ENCODE results near the gene SEC23B. TPM values are rescaled to one million over a fixed set of nuclear protein-coding genes. Genes with fewer than 3 reads are reported as not detected.

The SEC23B gene
- total and polyA plus RNA-seq, 2 of the 4 experiments (the other 2 are of a cell fraction) = 51.5 to 78.9 TPM

GRCh38 chr20:18527836-18528235, 20.1 kb downstream of the SEC23B start:
- dilution Hi-C loops (cut with HindIII; ENCODE audit: low sequenced_read_pairs, unreplicated experiment) (no loop called here), intact Hi-C loops (cut with micrococcal nuclease) (no loop called here), in situ Hi-C loops (cut with MboI; ENCODE audit: low sequenced_read_pairs) (loop anchor here (25.0 kb wide), 2 partner anchors 109 to 1509 kb away; no protein-coding TSS in a partner anchor)
- Histone ChIP-seq H3K79me1 (ENCODE audit: low read depth in 1 of 2, low read length in 2 of 2) (peaks cover 9 to 10% of the 10 kb centered on the region in 2 experiments), H4K5ac (ENCODE audit: low read depth, low read length) (no peak overlapping the region), H3K23ac (ENCODE audit: low read depth, low read length) (no peak overlapping the region), H2BK5ac (ENCODE audit: low read depth, low read length, poor library complexity, severe bottlenecking) (no peak overlapping the region), H3K36me3 (ENCODE audit: control insufficient read depth, insufficient read depth, low read length) (peaks cover 54% of the 10 kb centered on the region), H2BK120ac (ENCODE audit: low read depth, low read length) (no peak overlapping the region), H2AK9ac (replicated peaks; ENCODE audit: low read depth, low read length, poor library complexity) (no peak overlapping the region), H3K9me3 (ENCODE audit: control insufficient read depth, insufficient read depth, low read length) (no peaks in the 10 kb centered on the region), H3K27me3 (ENCODE audit: control insufficient read depth, insufficient read depth, low read length) (no peaks in the 10 kb centered on the region), H2BK20ac (ENCODE audit: low read depth, low read length) (no peak overlapping the region), H3K27ac (ENCODE audit: insufficient read depth, low read length) (no peak overlapping the region), H3K14ac (replicated peaks; ENCODE audit: low read depth, low read length) (no peak overlapping the region), H3K4ac (ENCODE audit: low read depth, low read length) (no peak overlapping the region), H4K91ac (ENCODE audit: insufficient read depth, low read depth, low read length) (no peak overlapping the region), H3K4me3 (ENCODE audit: insufficient read depth, low read depth, low read length) (no peak overlapping the region), H3K4me2 (ENCODE audit: low read depth, low read length) (no peak overlapping the region), H2AK5ac (ENCODE audit: low read depth, low read length) (no peak overlapping the region), H3K18ac (ENCODE audit: low read depth, low read length) (no peak overlapping the region), H2AFZ (replicated peaks; ENCODE audit: low read length, poor library complexity) (no peak overlapping the region), H3K4me1 (ENCODE audit: control insufficient read depth, insufficient read depth, low read length) (peaks cover 2% of the 10 kb centered on the region), H4K20me1 (ENCODE audit: insufficient read depth, low read length) (no peaks in the 10 kb centered on the region), H3K56ac (ENCODE audit: extremely low read depth, insufficient read depth, low read length) (no peak overlapping the region), H4K8ac (ENCODE audit: low read depth in 2 of 2, low read length in 2 of 2) (no peak overlapping the region), H3K9ac (ENCODE audit: low read depth, low read length) (no peak overlapping the region), H3K9me1 (ENCODE audit: insufficient read depth, low read length) (peaks cover 5% of the 10 kb centered on the region), H2BK15ac (ENCODE audit: low read depth, low read length) (no peak overlapping the region)
- DNase-seq (peak; percentile 75), ATAC-seq (ENCODE audit: low read depth) (peak; percentile 78)
- no TSS peak for BruUV-seq (replicated peaks)
- CTCF ChIA-PET = no interaction called here
- POLR2A ChIA-PET (ENCODE audit: unreplicated experiment) = no interaction called here
- TF ChIP-seq RFX5 (IDR thresholded peaks at IDR 0.05; ENCODE audit: low read depth, low read length) (no peak), CTCF (conservative IDR thresholded peaks at IDR 0.05; ENCODE audit: low read depth, low read length) (no peak), MAZ (IDR thresholded peaks at IDR 0.05; ENCODE audit: borderline replicate concordance, low read depth, low read length) (no peak), MAFK (IDR thresholded peaks at IDR 0.05; ENCODE audit: low read depth, low read length) (no peak), FOS (IDR thresholded peaks at IDR 0.05; ENCODE audit: low read depth, low read length) (no peak), POLR2A (IDR thresholded peaks at IDR 0.05; ENCODE audit: low read depth, low read length) (no peak), ELK1 (IDR thresholded peaks at IDR 0.05; ENCODE audit: borderline replicate concordance, low read depth, low read length) (no peak), MXI1 (IDR thresholded peaks at IDR 0.05; ENCODE audit: borderline replicate concordance, low read depth, low read length) (no peak), RCOR1 (IDR thresholded peaks at IDR 0.05; ENCODE audit: insufficient replicate concordance, low read length) (no peak), SMC3 (IDR thresholded peaks at IDR 0.05; ENCODE audit: low read depth, low read length) (no peak), CHD1 (IDR thresholded peaks at IDR 0.05; ENCODE audit: low read depth, low read length) (no peak), BHLHE40 (IDR thresholded peaks at IDR 0.05; ENCODE audit: low read depth, low read length) (no peak), USF2 (IDR thresholded peaks at IDR 0.05; ENCODE audit: low read depth, low read length) (no peak)
- no CpG with 5 or more reads among the region's 2 CpGs for WGBS, 2 experiments (ENCODE audit: extremely low coverage in 2 of 2, insufficient read length in 1 of 2)

Measured in IMR-90 (cell line).